GM23338 (cell line): Measurements from ENCODE around the gene HTD2. TPM values are rescaled to one million over a fixed set of nuclear protein-coding genes. Genes with fewer than 3 reads are reported as not detected.

Source experiments
- ATAC-seq: fragments of 200-7000 bp; cut with Tn5 transposase; 3 replicates; pipeline ENCODE4 v1.9.1; 2020
- DNase-seq: peaks from one replicate; pipeline ENCODE4 v3.0.0-alpha.2; 2015; ENCODE audit warnings: low spot score
- H2AFZ ChIP-seq: fragments of 200-600 bp; sonication (generic); 2 replicates; pipeline ENCODE4 v1.8.0; 2016; ENCODE audit warnings: antibody characterized with exemption, mild to moderate bottlenecking, moderate library complexity
- H3F3A ChIP-seq: fragments of 200-600 bp; sonication (generic); replicated peaks from 2 replicates; pipeline ENCODE4 v1.8.0; 2017; ENCODE audit warnings: antibody characterized with exemption, mixed run types, low read depth
- H3K27ac ChIP-seq: fragments of 200-600 bp; sonication (generic); 2 replicates; pipeline ENCODE4 v1.6.1; 2016; ENCODE audit warnings: low read depth
- H3K27me3 ChIP-seq: fragments of 200-600 bp; sonication (generic); 2 replicates; pipeline ENCODE4 v1.8.0; 2016; ENCODE audit warnings: mild to moderate bottlenecking, mixed run types, moderate library complexity; ENCODE audit not compliant: insufficient read depth
- H3K36me3 ChIP-seq: fragments of 200-600 bp; sonication (generic); 2 replicates; pipeline ENCODE4 v1.8.0; 2016; ENCODE audit warnings: mild to moderate bottlenecking; ENCODE audit not compliant: insufficient read depth
- H3K4me1 ChIP-seq: fragments of 200-600 bp; sonication (generic); 2 replicates; pipeline ENCODE4 v1.8.0; 2016; ENCODE audit warnings: mild to moderate bottlenecking, moderate library complexity; ENCODE audit not compliant: insufficient read depth
- H3K4me2 ChIP-seq: fragments of 200-600 bp; sonication (generic); 2 replicates; pipeline ENCODE4 v1.7.1; 2017; ENCODE audit warnings: mixed run types
- H3K4me3 ChIP-seq: fragments of 200-600 bp; sonication (generic); 2 replicates; pipeline ENCODE4 v1.6.1; 2016; ENCODE audit warnings: mixed run types
- H3K79me2 ChIP-seq: fragments of 200-600 bp; sonication (generic); replicated peaks from 2 replicates; pipeline ENCODE4 v1.8.0; 2017; ENCODE audit warnings: mild to moderate bottlenecking; ENCODE audit not compliant: insufficient read depth
- H3K9me2 ChIP-seq: fragments of 200-600 bp; sonication (generic); 2 replicates; pipeline ENCODE4 v1.8.0; 2017; ENCODE audit not compliant: insufficient read depth
- H4K20me1 ChIP-seq: fragments of 200-600 bp; sonication (generic); replicated peaks from 2 replicates; pipeline ENCODE4 v1.8.0; 2017; ENCODE audit warnings: mild to moderate bottlenecking; ENCODE audit not compliant: insufficient read depth
- H3K27ac Mint-ChIP-seq: 2 replicates; pipeline ENCODE4 v1.8.0; 2020; ENCODE audit warnings: inconsistent platforms, mild to moderate bottlenecking, moderate library complexity, mixed read lengths
- H3K27me3 Mint-ChIP-seq: 3 replicates; pipeline ENCODE4 v1.8.0; 2022; ENCODE audit warnings: low read depth, mild to moderate bottlenecking, moderate library complexity, mixed read lengths, inconsistent platforms; ENCODE audit not compliant: insufficient read depth, poor library complexity
- H3K36me3 Mint-ChIP-seq: 3 replicates; pipeline ENCODE4 v1.8.0; 2021; ENCODE audit warnings: low read depth, mild to moderate bottlenecking, inconsistent platforms, moderate library complexity, mixed read lengths
- H3K4me1 Mint-ChIP-seq: 3 replicates; pipeline ENCODE4 v1.8.0; 2020; ENCODE audit warnings: mild to moderate bottlenecking, inconsistent platforms, mixed read lengths
- H3K4me3 Mint-ChIP-seq: 3 replicates; pipeline ENCODE4 v1.8.0; 2021; ENCODE audit warnings: moderate library complexity, mild to moderate bottlenecking, inconsistent platforms, mixed read lengths
- H3K9me3 Mint-ChIP-seq: 3 replicates; pipeline ENCODE4 v1.8.0; 2020; ENCODE audit warnings: moderate library complexity, mild to moderate bottlenecking, inconsistent platforms, mixed read lengths
- CREB1 ChIP-seq: fragments of 250-450 bp; sonication (Bioruptor Pico); IDR thresholded peaks from 2 replicates; pipeline ENCODE4 v1.5.0; 2020; ENCODE audit warnings: low read depth, mild to moderate bottlenecking, moderate library complexity
- EZH2 ChIP-seq: fragments of 200-600 bp; sonication (generic); IDR thresholded peaks from one replicate; pipeline ENCODE4 v1.8.0; 2017; ENCODE audit warnings: antibody characterized with exemption, mild to moderate bottlenecking, low read depth; ENCODE audit not compliant: unreplicated experiment
- JUNB ChIP-seq: IDR thresholded peaks from one replicate; pipeline ENCODE4 v1.6.1; 2016; ENCODE audit warnings: antibody characterized with exemption; ENCODE audit not compliant: unreplicated experiment
- POLR2AphosphoS5 ChIP-seq: IDR thresholded peaks from 2 replicates; pipeline ENCODE4 v1.6.1; 2016; ENCODE audit warnings: antibody characterized with exemption, low read depth
- STAT1 ChIP-seq: IDR thresholded peaks from one replicate; pipeline ENCODE4 v1.6.1; 2016; ENCODE audit warnings: antibody characterized with exemption; ENCODE audit not compliant: unreplicated experiment
- ZNF114 ChIP-seq: fragments of 250-450 bp; sonication (Bioruptor Pico); IDR thresholded peaks from 2 replicates; pipeline ENCODE4 v1.5.0; 2020; ENCODE audit warnings: mild to moderate bottlenecking, moderate library complexity
- ZNF331 ChIP-seq: fragments of 250-450 bp; sonication (Bioruptor Pico); IDR thresholded peaks from 2 replicates; pipeline ENCODE4 v1.5.0; 2020; ENCODE audit warnings: low read depth, mild to moderate bottlenecking, moderate library complexity
- polyA plus RNA-seq: library from polyadenylated mRNA; unstranded; fragments of >200 nt; fragmentation: Nextera tagmentation; extraction: Ambion mirVana; gene quantifications from 2 replicates; pipeline ENCODE4 v1.2.1, GENCODE V29; 2016
- total RNA-seq: library from RNA; depleted of rRNA; stranded (reverse); fragments of >200 nt; shearing (Covaris generic); gene quantifications from 2 replicates; pipeline ENCODE4 v1.2.3, GENCODE V29; 2014
- TF ChIP-seq, protein P1 (sequence below), 2 experiments: fragments of 200-600 bp in 1 of 2; sonication (generic) in 1 of 2; conservative IDR thresholded peaks; 2 replicates each; pipeline versions ENCODE4 v1.5.1 to v1.6.1; 2016 to 2017; ENCODE audit warnings: antibody characterized with exemption in 2 of 2, low read depth in 2 of 2, mild to moderate bottlenecking in 2 of 2, moderate library complexity in 1 of 2
- TF ChIP-seq, protein P2 (sequence below): IDR thresholded peaks from 2 replicates; pipeline ENCODE4 v1.6.1; 2016; ENCODE audit warnings: antibody characterized with exemption
- TF ChIP-seq, protein P3 (sequence below): IDR thresholded peaks from one replicate; pipeline ENCODE4 v1.6.1; 2018; ENCODE audit warnings: antibody characterized with exemption; ENCODE audit not compliant: unreplicated experiment

HTD2 gene
- total and polyA plus RNA-seq, 2 experiments from 2014 or later = 19.3 to 24.2 TPM

GRCh38 chr3:58353722-58354553 lies 47.6 kb downstream of the HTD2 start:
- Histone ChIP-seq H3F3A (no peaks in the 10 kb centered on the region), H3K4me1 (peaks cover 10% of the 10 kb centered on the region; the same call in 1 of the 2 replicates), H3K9me2 (no peaks in the 10 kb centered on the region), H3K27me3 (no peaks in the 10 kb centered on the region), H3K4me2 (no peak overlapping the region), H3K27ac (no peak overlapping the region), H3K36me3 (no peaks in the 10 kb centered on the region), H2AFZ (no peak overlapping the region), H3K79me2 (no peaks in the 10 kb centered on the region; the same call in 1 of the 2 replicates), H3K4me3 (no peak overlapping the region), H4K20me1 (no peaks in the 10 kb centered on the region)
- ATAC-seq (peak; percentile 43), DNase-seq (peak; percentile 22)
- TF ChIP-seq STAT1 (no peak), POLR2AphosphoS5 (no peak), CREB1 (CRISPR knock-in tag) (no peak), ZNF114 (CRISPR knock-in tag) (no peak)
- TF ChIP-seq, protein P1, sequence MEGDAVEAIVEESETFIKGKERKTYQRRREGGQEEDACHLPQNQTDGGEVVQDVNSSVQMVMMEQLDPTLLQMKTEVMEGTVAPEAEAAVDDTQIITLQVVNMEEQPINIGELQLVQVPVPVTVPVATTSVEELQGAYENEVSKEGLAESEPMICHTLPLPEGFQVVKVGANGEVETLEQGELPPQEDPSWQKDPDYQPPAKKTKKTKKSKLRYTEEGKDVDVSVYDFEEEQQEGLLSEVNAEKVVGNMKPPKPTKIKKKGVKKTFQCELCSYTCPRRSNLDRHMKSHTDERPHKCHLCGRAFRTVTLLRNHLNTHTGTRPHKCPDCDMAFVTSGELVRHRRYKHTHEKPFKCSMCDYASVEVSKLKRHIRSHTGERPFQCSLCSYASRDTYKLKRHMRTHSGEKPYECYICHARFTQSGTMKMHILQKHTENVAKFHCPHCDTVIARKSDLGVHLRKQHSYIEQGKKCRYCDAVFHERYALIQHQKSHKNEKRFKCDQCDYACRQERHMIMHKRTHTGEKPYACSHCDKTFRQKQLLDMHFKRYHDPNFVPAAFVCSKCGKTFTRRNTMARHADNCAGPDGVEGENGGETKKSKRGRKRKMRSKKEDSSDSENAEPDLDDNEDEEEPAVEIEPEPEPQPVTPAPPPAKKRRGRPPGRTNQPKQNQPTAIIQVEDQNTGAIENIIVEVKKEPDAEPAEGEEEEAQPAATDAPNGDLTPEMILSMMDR (conservative IDR thresholded peaks at IDR 0.05; ENCODE audit: low read depth in 2 of 2) = peak in 1 of 2 experiments; percentile 15; a peak in 1 of 4 replicates
- TF ChIP-seq, protein P2, sequence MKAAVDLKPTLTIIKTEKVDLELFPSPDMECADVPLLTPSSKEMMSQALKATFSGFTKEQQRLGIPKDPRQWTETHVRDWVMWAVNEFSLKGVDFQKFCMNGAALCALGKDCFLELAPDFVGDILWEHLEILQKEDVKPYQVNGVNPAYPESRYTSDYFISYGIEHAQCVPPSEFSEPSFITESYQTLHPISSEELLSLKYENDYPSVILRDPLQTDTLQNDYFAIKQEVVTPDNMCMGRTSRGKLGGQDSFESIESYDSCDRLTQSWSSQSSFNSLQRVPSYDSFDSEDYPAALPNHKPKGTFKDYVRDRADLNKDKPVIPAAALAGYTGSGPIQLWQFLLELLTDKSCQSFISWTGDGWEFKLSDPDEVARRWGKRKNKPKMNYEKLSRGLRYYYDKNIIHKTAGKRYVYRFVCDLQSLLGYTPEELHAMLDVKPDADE = no peak
- Mint-ChIP-seq H3K9me3 (no peaks in the 10 kb centered on the region), H3K4me1 (peaks cover 13% of the 10 kb centered on the region), H3K36me3 (no peaks in the 10 kb centered on the region), H3K4me3 (no peak overlapping the region), H3K27ac (no peak overlapping the region), H3K27me3 (peaks cover 3% of the 10 kb centered on the region)

- H3K4me3 ChIP-seq = no peak overlapping the region
- no peaks in the 10 kb centered on the region for H3K9me2 ChIP-seq
- Mint-ChIP-seq H3K9me3 (no peaks in the 10 kb centered on the region), H3K36me3 (no peaks in the 10 kb centered on the region), H3K4me1 (peaks cover 13% of the 10 kb centered on the region), H3K27ac (no peak overlapping the region), H3K27me3 (peaks cover 3% of the 10 kb centered on the region), H3K4me3 (no peak overlapping the region)
- H3K4me2 ChIP-seq = no peak overlapping the region
- H3K27ac ChIP-seq = no peak overlapping the region
- H3K36me3 ChIP-seq = no peaks in the 10 kb centered on the region
- no peaks in the 10 kb centered on the region for H3K27me3 ChIP-seq
- H3F3A ChIP-seq = no peaks in the 10 kb centered on the region
- DNase-seq (no peak), ATAC-seq (no peak)
- no peaks in the 10 kb centered on the region; the same call in 1 of the 2 replicates for H3K79me2 ChIP-seq
- peaks cover 10% of the 10 kb centered on the region; the same call in 1 of the 2 replicates for H3K4me1 ChIP-seq
- no peak overlapping the region for H2AFZ ChIP-seq
- H4K20me1 ChIP-seq = no peaks in the 10 kb centered on the region
- TF ChIP-seq EZH2 = no peak
- no peak for TF ChIP-seq ZNF331 (CRISPR knock-in tag)
- TF ChIP-seq CREB1 (CRISPR knock-in tag) = no peak
- TF ChIP-seq, protein P2 = no peak
- TF ChIP-seq STAT1 = no peak
- no peak for TF ChIP-seq JUNB
- TF ChIP-seq, protein P3, sequence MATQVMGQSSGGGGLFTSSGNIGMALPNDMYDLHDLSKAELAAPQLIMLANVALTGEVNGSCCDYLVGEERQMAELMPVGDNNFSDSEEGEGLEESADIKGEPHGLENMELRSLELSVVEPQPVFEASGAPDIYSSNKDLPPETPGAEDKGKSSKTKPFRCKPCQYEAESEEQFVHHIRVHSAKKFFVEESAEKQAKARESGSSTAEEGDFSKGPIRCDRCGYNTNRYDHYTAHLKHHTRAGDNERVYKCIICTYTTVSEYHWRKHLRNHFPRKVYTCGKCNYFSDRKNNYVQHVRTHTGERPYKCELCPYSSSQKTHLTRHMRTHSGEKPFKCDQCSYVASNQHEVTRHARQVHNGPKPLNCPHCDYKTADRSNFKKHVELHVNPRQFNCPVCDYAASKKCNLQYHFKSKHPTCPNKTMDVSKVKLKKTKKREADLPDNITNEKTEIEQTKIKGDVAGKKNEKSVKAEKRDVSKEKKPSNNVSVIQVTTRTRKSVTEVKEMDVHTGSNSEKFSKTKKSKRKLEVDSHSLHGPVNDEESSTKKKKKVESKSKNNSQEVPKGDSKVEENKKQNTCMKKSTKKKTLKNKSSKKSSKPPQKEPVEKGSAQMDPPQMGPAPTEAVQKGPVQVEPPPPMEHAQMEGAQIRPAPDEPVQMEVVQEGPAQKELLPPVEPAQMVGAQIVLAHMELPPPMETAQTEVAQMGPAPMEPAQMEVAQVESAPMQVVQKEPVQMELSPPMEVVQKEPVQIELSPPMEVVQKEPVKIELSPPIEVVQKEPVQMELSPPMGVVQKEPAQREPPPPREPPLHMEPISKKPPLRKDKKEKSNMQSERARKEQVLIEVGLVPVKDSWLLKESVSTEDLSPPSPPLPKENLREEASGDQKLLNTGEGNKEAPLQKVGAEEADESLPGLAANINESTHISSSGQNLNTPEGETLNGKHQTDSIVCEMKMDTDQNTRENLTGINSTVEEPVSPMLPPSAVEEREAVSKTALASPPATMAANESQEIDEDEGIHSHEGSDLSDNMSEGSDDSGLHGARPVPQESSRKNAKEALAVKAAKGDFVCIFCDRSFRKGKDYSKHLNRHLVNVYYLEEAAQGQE = no peak
- TF ChIP-seq POLR2AphosphoS5 = no peak
- TF ChIP-seq ZNF114 (CRISPR knock-in tag) = no peak
Measured at GRCh38 chr3:58355179-58355578, 48.9 kb downstream of the HTD2 start.
